GM23338 (cell line): ENCODE data around the gene TBL3. TPM values are rescaled to one million over a fixed set of nuclear protein-coding genes. Genes with fewer than 3 reads are reported as not detected.

Experiments used
- ATAC-seq: fragments of 200-7000 bp; cut with Tn5 transposase; 3 replicates; pipeline ENCODE4 v1.9.1; 2020
- DNase-seq: peaks from one replicate; pipeline ENCODE4 v3.0.0-alpha.2; 2015; ENCODE audit warnings: low spot score
- H2AFZ ChIP-seq: fragments of 200-600 bp; sonication (generic); 2 replicates; pipeline ENCODE4 v1.8.0; 2016; ENCODE audit warnings: antibody characterized with exemption, mild to moderate bottlenecking, moderate library complexity
- H3F3A ChIP-seq: fragments of 200-600 bp; sonication (generic); replicated peaks from 2 replicates; pipeline ENCODE4 v1.8.0; 2017; ENCODE audit warnings: antibody characterized with exemption, mixed run types, low read depth
- H3K27ac ChIP-seq: fragments of 200-600 bp; sonication (generic); 2 replicates; pipeline ENCODE4 v1.6.1; 2016; ENCODE audit warnings: low read depth
- H3K27me3 ChIP-seq: fragments of 200-600 bp; sonication (generic); 2 replicates; pipeline ENCODE4 v1.8.0; 2016; ENCODE audit warnings: mild to moderate bottlenecking, mixed run types, moderate library complexity; ENCODE audit not compliant: insufficient read depth
- H3K36me3 ChIP-seq: fragments of 200-600 bp; sonication (generic); 2 replicates; pipeline ENCODE4 v1.8.0; 2016; ENCODE audit warnings: mild to moderate bottlenecking; ENCODE audit not compliant: insufficient read depth
- H3K4me1 ChIP-seq: fragments of 200-600 bp; sonication (generic); 2 replicates; pipeline ENCODE4 v1.8.0; 2016; ENCODE audit warnings: mild to moderate bottlenecking, moderate library complexity; ENCODE audit not compliant: insufficient read depth
- H3K4me2 ChIP-seq: fragments of 200-600 bp; sonication (generic); 2 replicates; pipeline ENCODE4 v1.7.1; 2017; ENCODE audit warnings: mixed run types
- H3K4me3 ChIP-seq: fragments of 200-600 bp; sonication (generic); 2 replicates; pipeline ENCODE4 v1.6.1; 2016; ENCODE audit warnings: mixed run types
- H3K79me2 ChIP-seq: fragments of 200-600 bp; sonication (generic); replicated peaks from 2 replicates; pipeline ENCODE4 v1.8.0; 2017; ENCODE audit warnings: mild to moderate bottlenecking; ENCODE audit not compliant: insufficient read depth
- H3K9me2 ChIP-seq: fragments of 200-600 bp; sonication (generic); 2 replicates; pipeline ENCODE4 v1.8.0; 2017; ENCODE audit not compliant: insufficient read depth
- H4K20me1 ChIP-seq: fragments of 200-600 bp; sonication (generic); replicated peaks from 2 replicates; pipeline ENCODE4 v1.8.0; 2017; ENCODE audit warnings: mild to moderate bottlenecking; ENCODE audit not compliant: insufficient read depth
- H3K27ac Mint-ChIP-seq: 2 replicates; pipeline ENCODE4 v1.8.0; 2020; ENCODE audit warnings: inconsistent platforms, mild to moderate bottlenecking, moderate library complexity, mixed read lengths
- H3K27me3 Mint-ChIP-seq: 3 replicates; pipeline ENCODE4 v1.8.0; 2022; ENCODE audit warnings: low read depth, mild to moderate bottlenecking, moderate library complexity, mixed read lengths, inconsistent platforms; ENCODE audit not compliant: insufficient read depth, poor library complexity
- H3K36me3 Mint-ChIP-seq: 3 replicates; pipeline ENCODE4 v1.8.0; 2021; ENCODE audit warnings: low read depth, mild to moderate bottlenecking, inconsistent platforms, moderate library complexity, mixed read lengths
- H3K4me1 Mint-ChIP-seq: 3 replicates; pipeline ENCODE4 v1.8.0; 2020; ENCODE audit warnings: mild to moderate bottlenecking, inconsistent platforms, mixed read lengths
- H3K4me3 Mint-ChIP-seq: 3 replicates; pipeline ENCODE4 v1.8.0; 2021; ENCODE audit warnings: moderate library complexity, mild to moderate bottlenecking, inconsistent platforms, mixed read lengths
- H3K9me3 Mint-ChIP-seq: 3 replicates; pipeline ENCODE4 v1.8.0; 2020; ENCODE audit warnings: moderate library complexity, mild to moderate bottlenecking, inconsistent platforms, mixed read lengths
- CREB1 ChIP-seq: fragments of 250-450 bp; sonication (Bioruptor Pico); IDR thresholded peaks from 2 replicates; pipeline ENCODE4 v1.5.0; 2020; ENCODE audit warnings: low read depth, mild to moderate bottlenecking, moderate library complexity
- EZH2phosphoT487 ChIP-seq: fragments of 200-600 bp; sonication (generic); IDR thresholded peaks from one replicate; pipeline ENCODE4 v1.8.1; 2018; ENCODE audit warnings: antibody characterized with exemption; ENCODE audit not compliant: unreplicated experiment
- JUNB ChIP-seq: IDR thresholded peaks from one replicate; pipeline ENCODE4 v1.6.1; 2016; ENCODE audit warnings: antibody characterized with exemption; ENCODE audit not compliant: unreplicated experiment
- NANOG ChIP-seq: IDR thresholded peaks from 2 replicates; pipeline ENCODE4 v1.6.1; 2016; ENCODE audit warnings: antibody characterized with exemption, borderline replicate concordance
- POLR2AphosphoS5 ChIP-seq: IDR thresholded peaks from 2 replicates; pipeline ENCODE4 v1.6.1; 2016; ENCODE audit warnings: antibody characterized with exemption, low read depth
- ZNF114 ChIP-seq: fragments of 250-450 bp; sonication (Bioruptor Pico); IDR thresholded peaks from 2 replicates; pipeline ENCODE4 v1.5.0; 2020; ENCODE audit warnings: mild to moderate bottlenecking, moderate library complexity
- ZNF331 ChIP-seq: fragments of 250-450 bp; sonication (Bioruptor Pico); IDR thresholded peaks from 2 replicates; pipeline ENCODE4 v1.5.0; 2020; ENCODE audit warnings: low read depth, mild to moderate bottlenecking, moderate library complexity
- polyA plus RNA-seq: library from polyadenylated mRNA; unstranded; fragments of >200 nt; fragmentation: Nextera tagmentation; extraction: Ambion mirVana; gene quantifications from 2 replicates; pipeline ENCODE4 v1.2.1, GENCODE V29; 2016
- total RNA-seq: library from RNA; depleted of rRNA; stranded (reverse); fragments of >200 nt; shearing (Covaris generic); gene quantifications from 2 replicates; pipeline ENCODE4 v1.2.3, GENCODE V29; 2014
- TF ChIP-seq, protein P1 (sequence below), 2 experiments: fragments of 200-600 bp in 1 of 2; sonication (generic) in 1 of 2; conservative IDR thresholded peaks; 2 replicates each; pipeline versions ENCODE4 v1.5.1 to v1.6.1; 2016 to 2017; ENCODE audit warnings: antibody characterized with exemption in 2 of 2, low read depth in 2 of 2, mild to moderate bottlenecking in 2 of 2, moderate library complexity in 1 of 2
- TF ChIP-seq, protein P2 (sequence below): IDR thresholded peaks from 2 replicates; pipeline ENCODE4 v1.6.1; 2016; ENCODE audit warnings: antibody characterized with exemption
- TF ChIP-seq, protein P3 (sequence below): IDR thresholded peaks from one replicate; pipeline ENCODE4 v1.6.1; 2018; ENCODE audit warnings: antibody characterized with exemption; ENCODE audit not compliant: unreplicated experiment

Gene TBL3
- total and polyA plus RNA-seq, 2 experiments from 2014 or later: 67.0 to 157 TPM

DNA sequence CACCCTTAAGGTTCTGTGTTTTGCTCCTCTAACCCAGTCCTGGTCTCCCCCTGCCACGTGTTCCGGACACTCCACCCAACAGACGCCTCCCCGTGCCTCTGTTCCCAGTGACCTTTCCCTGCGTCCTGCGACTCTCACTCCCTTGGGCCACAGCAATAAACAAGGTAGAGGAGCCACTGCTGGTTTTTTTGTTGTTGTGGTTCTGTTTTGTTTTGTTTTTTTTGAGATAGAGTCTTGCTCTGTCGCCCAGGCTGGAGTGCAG lies 44.0 kb downstream of the TBL3 start:
- Mint-ChIP-seq H3K36me3 (no peaks in the 10 kb centered on the region), H3K4me3 (no peak overlapping the region), H3K27me3 (peaks cover 31% of the 10 kb centered on the region), H3K4me1 (peaks cover 2% of the 10 kb centered on the region; the same call in 1 of the 3 replicates), H3K9me3 (no peaks in the 10 kb centered on the region), H3K27ac (no peak overlapping the region)
- Histone ChIP-seq H3K36me3 (no peaks in the 10 kb centered on the region), H3K27ac (no peak overlapping the region), H3K79me2 (no peaks in the 10 kb centered on the region), H3K9me2 (no peaks in the 10 kb centered on the region), H4K20me1 (no peaks in the 10 kb centered on the region; the same call in 1 of the 2 replicates), H3K27me3 (peaks cover 32% of the 10 kb centered on the region), H2AFZ (no peak overlapping the region), H3K4me1 (no peaks in the 10 kb centered on the region), H3K4me2 (no peak overlapping the region), H3K4me3 (no peak overlapping the region), H3F3A (peaks cover 3% of the 10 kb centered on the region; the same call in 1 of the 2 replicates)
- no peak for TF ChIP-seq JUNB
- ATAC-seq (no peak), DNase-seq (no peak)

DNA sequence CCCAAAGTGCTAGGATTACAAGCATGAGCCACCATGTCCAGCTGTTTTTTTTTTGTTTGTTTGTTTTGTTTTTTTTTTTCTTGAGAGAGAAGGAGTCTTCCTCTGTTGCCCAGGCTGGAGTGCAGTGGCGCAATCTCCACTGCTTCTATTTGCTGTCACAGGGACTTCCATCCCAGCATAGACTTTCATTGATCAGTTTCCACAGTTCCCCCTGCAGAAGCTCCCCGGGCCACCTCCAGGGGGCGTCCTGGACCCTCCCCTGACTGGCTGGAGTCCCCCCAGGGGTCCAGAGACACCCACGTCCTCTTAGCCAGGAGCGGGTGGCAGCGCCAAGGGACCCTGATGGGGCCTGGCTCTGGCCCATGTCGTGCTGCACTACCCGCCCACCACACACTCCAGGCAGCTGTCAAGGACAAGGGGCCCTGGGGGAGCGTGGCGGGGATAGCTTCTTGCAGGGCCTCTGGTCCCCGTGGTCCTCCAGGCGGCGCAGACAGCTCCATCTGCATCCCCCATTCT lies 44.6 kb downstream of the TBL3 start:
- peak; percentile 15 for ATAC-seq
- no peak for DNase-seq
- no peaks in the 10 kb centered on the region for H3K9me3 Mint-ChIP-seq
- H3K4me2 ChIP-seq: no peak overlapping the region
- no peaks in the 10 kb centered on the region for H3K9me2 ChIP-seq
- H3K79me2 ChIP-seq: no peaks in the 10 kb centered on the region
- no peak overlapping the region for H3K4me3 ChIP-seq
- no peaks in the 10 kb centered on the region; the same call in 1 of the 2 replicates for H4K20me1 ChIP-seq
- no peaks in the 10 kb centered on the region for H3K36me3 ChIP-seq
- peaks cover 3% of the 10 kb centered on the region; the same call in 1 of the 2 replicates for H3F3A ChIP-seq
- H3K27ac Mint-ChIP-seq: no peak overlapping the region
- H3K4me3 Mint-ChIP-seq: no peak overlapping the region; the same call in 2 of the 3 replicates
- H3K4me1 ChIP-seq: no peaks in the 10 kb centered on the region
- no peak overlapping the region for H2AFZ ChIP-seq
- no peaks in the 10 kb centered on the region for H3K36me3 Mint-ChIP-seq
- no peak overlapping the region for H3K27ac ChIP-seq
- peaks cover 37% of the 10 kb centered on the region for H3K27me3 Mint-ChIP-seq
- H3K4me1 Mint-ChIP-seq: peaks cover 2% of the 10 kb centered on the region; the same call in 1 of the 3 replicates
- TF ChIP-seq NANOG (no peak), CREB1 (CRISPR knock-in tag) (no peak), JUNB (no peak), EZH2phosphoT487 (no peak), POLR2AphosphoS5 (no peak)
- TF ChIP-seq, protein P1, sequence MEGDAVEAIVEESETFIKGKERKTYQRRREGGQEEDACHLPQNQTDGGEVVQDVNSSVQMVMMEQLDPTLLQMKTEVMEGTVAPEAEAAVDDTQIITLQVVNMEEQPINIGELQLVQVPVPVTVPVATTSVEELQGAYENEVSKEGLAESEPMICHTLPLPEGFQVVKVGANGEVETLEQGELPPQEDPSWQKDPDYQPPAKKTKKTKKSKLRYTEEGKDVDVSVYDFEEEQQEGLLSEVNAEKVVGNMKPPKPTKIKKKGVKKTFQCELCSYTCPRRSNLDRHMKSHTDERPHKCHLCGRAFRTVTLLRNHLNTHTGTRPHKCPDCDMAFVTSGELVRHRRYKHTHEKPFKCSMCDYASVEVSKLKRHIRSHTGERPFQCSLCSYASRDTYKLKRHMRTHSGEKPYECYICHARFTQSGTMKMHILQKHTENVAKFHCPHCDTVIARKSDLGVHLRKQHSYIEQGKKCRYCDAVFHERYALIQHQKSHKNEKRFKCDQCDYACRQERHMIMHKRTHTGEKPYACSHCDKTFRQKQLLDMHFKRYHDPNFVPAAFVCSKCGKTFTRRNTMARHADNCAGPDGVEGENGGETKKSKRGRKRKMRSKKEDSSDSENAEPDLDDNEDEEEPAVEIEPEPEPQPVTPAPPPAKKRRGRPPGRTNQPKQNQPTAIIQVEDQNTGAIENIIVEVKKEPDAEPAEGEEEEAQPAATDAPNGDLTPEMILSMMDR (conservative IDR thresholded peaks at IDR 0.05; ENCODE audit: low read depth in 2 of 2): peak; percentile 67 to 70
- TF ChIP-seq, protein P2, sequence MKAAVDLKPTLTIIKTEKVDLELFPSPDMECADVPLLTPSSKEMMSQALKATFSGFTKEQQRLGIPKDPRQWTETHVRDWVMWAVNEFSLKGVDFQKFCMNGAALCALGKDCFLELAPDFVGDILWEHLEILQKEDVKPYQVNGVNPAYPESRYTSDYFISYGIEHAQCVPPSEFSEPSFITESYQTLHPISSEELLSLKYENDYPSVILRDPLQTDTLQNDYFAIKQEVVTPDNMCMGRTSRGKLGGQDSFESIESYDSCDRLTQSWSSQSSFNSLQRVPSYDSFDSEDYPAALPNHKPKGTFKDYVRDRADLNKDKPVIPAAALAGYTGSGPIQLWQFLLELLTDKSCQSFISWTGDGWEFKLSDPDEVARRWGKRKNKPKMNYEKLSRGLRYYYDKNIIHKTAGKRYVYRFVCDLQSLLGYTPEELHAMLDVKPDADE: no peak
- peaks cover 38% of the 10 kb centered on the region for H3K27me3 ChIP-seq

DNA sequence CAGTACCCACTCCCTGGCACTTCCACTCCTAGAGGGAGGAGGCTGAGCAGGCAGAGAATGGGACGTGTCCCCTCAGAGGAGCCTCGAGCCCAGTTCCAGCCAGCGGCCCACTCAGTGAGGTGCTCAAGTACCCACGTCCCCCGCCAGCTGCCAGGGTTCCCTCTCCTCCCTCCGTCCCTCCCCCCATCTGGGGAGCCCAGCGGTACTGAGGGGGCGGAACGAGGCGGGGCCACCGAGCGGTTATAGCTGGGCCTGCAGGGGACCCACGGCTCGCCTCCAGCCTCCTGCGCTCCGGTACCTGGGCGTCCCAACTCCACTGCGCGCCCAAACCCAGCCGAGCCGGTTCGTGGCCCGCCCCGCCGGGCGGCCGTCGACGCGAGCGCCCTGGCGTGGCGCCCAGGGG lies 47.7 kb downstream of the TBL3 start, which contains the start of gene NPW:
TSS of gene NPW (plus strand) at position 268 of the 403 bp plus-strand sequence.
- Histone ChIP-seq H3K4me3 (peak within 1 kb of the TSS; percentile 62), H3K9me2 (no peaks in the 10 kb centered on the region), H3K27me3 (peaks cover 49% of the 10 kb centered on the region), H2AFZ (peak within 1 kb of the TSS; percentile 74; the same call in 1 of the 2 replicates), H3F3A (peaks cover 8% of the 10 kb centered on the region), H3K79me2 (no peaks in the 10 kb centered on the region), H3K4me2 (peak within 1 kb of the TSS; percentile 85), H4K20me1 (no peaks in the 10 kb centered on the region; the same call in 1 of the 2 replicates), H3K27ac (no peak within 1 kb of the TSS), H3K36me3 (no peaks in the 10 kb centered on the region), H3K4me1 (no peaks in the 10 kb centered on the region; the same call in 1 of the 2 replicates)
- ATAC-seq: peak; percentile 31
- Mint-ChIP-seq H3K36me3 (peaks cover 3% of the 10 kb centered on the region; the same call in 1 of the 3 replicates), H3K27ac (no peak within 1 kb of the TSS), H3K4me1 (peaks cover 11% of the 10 kb centered on the region), H3K9me3 (no peaks in the 10 kb centered on the region), H3K27me3 (peaks cover 49% of the 10 kb centered on the region), H3K4me3 (peak within 1 kb of the TSS; percentile 72)
- peak; percentile 68 for DNase-seq
- TF ChIP-seq, protein P3, sequence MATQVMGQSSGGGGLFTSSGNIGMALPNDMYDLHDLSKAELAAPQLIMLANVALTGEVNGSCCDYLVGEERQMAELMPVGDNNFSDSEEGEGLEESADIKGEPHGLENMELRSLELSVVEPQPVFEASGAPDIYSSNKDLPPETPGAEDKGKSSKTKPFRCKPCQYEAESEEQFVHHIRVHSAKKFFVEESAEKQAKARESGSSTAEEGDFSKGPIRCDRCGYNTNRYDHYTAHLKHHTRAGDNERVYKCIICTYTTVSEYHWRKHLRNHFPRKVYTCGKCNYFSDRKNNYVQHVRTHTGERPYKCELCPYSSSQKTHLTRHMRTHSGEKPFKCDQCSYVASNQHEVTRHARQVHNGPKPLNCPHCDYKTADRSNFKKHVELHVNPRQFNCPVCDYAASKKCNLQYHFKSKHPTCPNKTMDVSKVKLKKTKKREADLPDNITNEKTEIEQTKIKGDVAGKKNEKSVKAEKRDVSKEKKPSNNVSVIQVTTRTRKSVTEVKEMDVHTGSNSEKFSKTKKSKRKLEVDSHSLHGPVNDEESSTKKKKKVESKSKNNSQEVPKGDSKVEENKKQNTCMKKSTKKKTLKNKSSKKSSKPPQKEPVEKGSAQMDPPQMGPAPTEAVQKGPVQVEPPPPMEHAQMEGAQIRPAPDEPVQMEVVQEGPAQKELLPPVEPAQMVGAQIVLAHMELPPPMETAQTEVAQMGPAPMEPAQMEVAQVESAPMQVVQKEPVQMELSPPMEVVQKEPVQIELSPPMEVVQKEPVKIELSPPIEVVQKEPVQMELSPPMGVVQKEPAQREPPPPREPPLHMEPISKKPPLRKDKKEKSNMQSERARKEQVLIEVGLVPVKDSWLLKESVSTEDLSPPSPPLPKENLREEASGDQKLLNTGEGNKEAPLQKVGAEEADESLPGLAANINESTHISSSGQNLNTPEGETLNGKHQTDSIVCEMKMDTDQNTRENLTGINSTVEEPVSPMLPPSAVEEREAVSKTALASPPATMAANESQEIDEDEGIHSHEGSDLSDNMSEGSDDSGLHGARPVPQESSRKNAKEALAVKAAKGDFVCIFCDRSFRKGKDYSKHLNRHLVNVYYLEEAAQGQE: no peak
- no peak for TF ChIP-seq NANOG
- TF ChIP-seq CREB1 (CRISPR knock-in tag): no peak
- TF ChIP-seq JUNB: no peak
- TF ChIP-seq ZNF114 (CRISPR knock-in tag): no peak
- TF ChIP-seq POLR2AphosphoS5: no peak
- TF ChIP-seq, protein P1 (conservative IDR thresholded peaks at IDR 0.05; ENCODE audit: low read depth in 2 of 2): no peak
- no peak for TF ChIP-seq ZNF331 (CRISPR knock-in tag)
